ENCODE measurements around the gene GTF3C5. TPM values are rescaled to one million over a fixed set of nuclear protein-coding genes. Genes with fewer than 3 reads are reported as not detected.

GTF3C5 gene
- total RNA-seq, 1 donor from 2014 or later: 95.2 TPM

DNA sequence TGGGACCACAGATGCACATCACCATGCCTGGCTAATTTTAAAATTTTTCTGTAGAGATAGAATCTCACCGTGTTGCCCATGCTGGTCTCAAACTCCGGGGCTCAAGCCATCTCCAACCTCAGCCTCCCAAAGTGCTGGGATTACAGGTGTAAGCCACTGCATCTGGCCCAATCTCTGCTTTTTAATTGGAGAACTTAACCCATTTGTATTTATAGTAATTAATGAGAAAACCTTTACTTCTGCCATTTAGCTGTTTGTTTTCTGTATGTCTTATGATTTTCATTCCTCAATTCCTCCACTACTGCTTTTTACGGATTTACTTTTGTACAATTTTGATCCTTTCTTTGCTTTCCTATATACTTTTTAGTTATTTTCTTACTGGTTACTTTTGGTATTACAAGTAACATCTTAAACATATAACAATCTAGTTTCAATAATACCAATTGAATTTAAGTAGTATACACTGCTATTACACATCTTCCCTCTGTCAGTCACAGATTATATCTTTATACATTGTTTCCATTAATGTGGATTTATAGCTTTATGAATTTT, 64.1 kb downstream of the GTF3C5 start:
- peak overlapping the region; percentile 8 for H3K27ac Mint-ChIP-seq (ENCODE audit: unreplicated experiment)
- peak overlapping the region; percentile 14 for H3K4me3 Mint-ChIP-seq (ENCODE audit: unreplicated experiment)
- TF ChIP-seq, protein P1, sequence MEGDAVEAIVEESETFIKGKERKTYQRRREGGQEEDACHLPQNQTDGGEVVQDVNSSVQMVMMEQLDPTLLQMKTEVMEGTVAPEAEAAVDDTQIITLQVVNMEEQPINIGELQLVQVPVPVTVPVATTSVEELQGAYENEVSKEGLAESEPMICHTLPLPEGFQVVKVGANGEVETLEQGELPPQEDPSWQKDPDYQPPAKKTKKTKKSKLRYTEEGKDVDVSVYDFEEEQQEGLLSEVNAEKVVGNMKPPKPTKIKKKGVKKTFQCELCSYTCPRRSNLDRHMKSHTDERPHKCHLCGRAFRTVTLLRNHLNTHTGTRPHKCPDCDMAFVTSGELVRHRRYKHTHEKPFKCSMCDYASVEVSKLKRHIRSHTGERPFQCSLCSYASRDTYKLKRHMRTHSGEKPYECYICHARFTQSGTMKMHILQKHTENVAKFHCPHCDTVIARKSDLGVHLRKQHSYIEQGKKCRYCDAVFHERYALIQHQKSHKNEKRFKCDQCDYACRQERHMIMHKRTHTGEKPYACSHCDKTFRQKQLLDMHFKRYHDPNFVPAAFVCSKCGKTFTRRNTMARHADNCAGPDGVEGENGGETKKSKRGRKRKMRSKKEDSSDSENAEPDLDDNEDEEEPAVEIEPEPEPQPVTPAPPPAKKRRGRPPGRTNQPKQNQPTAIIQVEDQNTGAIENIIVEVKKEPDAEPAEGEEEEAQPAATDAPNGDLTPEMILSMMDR (IDR thresholded peaks at IDR 0.05; ENCODE audit: partially characterized antibody, unreplicated experiment): peak; percentile 53
- DNase-seq: no peak
- H3K36me3 Mint-ChIP-seq (ENCODE audit: unreplicated experiment): peaks cover 41% of the 10 kb centered on the region
- peaks cover 33% of the 10 kb centered on the region for H3K9me3 Mint-ChIP-seq (ENCODE audit: unreplicated experiment)
- peaks cover 14% of the 10 kb centered on the region for H3K4me1 Mint-ChIP-seq (ENCODE audit: low read depth, unreplicated experiment)
- H3K27me3 Mint-ChIP-seq (ENCODE audit: unreplicated experiment): peaks cover 19% of the 10 kb centered on the region

DNA sequence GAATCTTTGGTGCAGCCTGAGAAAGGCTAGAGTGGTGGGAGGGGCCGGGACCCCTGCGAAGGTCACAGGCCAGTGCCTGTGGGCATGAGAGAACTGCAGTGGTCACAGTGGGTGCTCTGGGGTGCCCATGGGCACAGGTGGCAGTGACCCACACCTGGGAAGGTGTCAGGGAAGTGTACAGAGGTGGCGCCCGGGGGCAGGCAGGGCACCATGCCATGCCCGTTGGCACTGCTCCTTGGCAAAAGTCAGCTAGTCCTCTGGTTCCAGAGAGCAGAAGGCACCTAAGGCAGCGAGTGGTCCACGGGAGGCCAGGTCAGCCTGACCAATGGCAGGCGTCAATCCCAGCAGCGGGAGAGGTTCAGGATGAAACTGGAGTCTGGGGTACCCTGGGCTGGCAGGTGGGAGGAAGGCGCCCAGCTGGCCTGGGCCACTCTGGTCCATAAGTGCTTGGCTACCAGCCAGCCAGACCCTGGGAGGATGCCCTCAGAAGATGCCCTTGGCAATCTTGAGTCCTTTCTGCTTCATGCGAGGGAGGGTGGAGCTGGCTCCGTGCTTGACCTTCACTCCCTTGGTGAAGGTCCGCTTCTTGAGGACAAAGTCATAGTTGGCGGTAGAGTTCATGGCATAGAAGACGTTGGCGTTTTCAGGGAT, 67.4 kb downstream of the GTF3C5 start:
- Mint-ChIP-seq H3K4me3 (ENCODE audit: unreplicated experiment) (no peak overlapping the region), H3K4me1 (ENCODE audit: low read depth, unreplicated experiment) (no peaks in the 10 kb centered on the region), H3K27ac (ENCODE audit: unreplicated experiment) (no peak overlapping the region), H3K36me3 (ENCODE audit: unreplicated experiment) (peaks cover 41% of the 10 kb centered on the region), H3K9me3 (ENCODE audit: unreplicated experiment) (peaks cover 31% of the 10 kb centered on the region), H3K27me3 (ENCODE audit: unreplicated experiment) (peaks cover 22% of the 10 kb centered on the region)
- no peak for DNase-seq
- TF ChIP-seq, protein P1 (IDR thresholded peaks at IDR 0.05; ENCODE audit: partially characterized antibody, unreplicated experiment): no peak

DNA sequence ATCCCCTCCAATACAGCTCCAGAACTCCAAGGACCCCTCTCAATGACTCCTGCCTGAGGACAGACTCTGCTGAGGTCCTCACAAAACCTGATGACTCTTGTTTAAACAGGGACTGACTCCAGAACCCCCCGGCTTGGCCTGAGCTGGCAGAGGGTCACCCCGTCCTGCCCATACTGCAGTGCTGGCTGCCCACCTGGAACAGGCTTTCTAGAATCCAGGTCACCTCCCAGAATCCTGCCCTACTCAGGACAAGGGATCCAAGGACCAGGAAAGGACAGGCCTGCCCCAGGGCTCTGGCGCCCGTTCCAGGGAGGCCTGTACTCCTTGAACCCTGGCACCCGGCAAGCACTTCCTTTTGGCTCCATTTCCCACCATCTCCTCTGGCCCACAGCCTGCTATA, 68.1 kb downstream of the GTF3C5 start:
- peaks cover 31% of the 10 kb centered on the region for H3K9me3 Mint-ChIP-seq (ENCODE audit: unreplicated experiment)
- no peak overlapping the region for H3K27ac Mint-ChIP-seq (ENCODE audit: unreplicated experiment)
- TF ChIP-seq, protein P1 (IDR thresholded peaks at IDR 0.05; ENCODE audit: partially characterized antibody, unreplicated experiment): no peak
- H3K4me3 Mint-ChIP-seq (ENCODE audit: unreplicated experiment): peak overlapping the region; percentile 7
- DNase-seq: no peak
- peaks cover 41% of the 10 kb centered on the region for H3K36me3 Mint-ChIP-seq (ENCODE audit: unreplicated experiment)
- peaks cover 22% of the 10 kb centered on the region for H3K27me3 Mint-ChIP-seq (ENCODE audit: unreplicated experiment)
- no peaks in the 10 kb centered on the region for H3K4me1 Mint-ChIP-seq (ENCODE audit: low read depth, unreplicated experiment)

DNA sequence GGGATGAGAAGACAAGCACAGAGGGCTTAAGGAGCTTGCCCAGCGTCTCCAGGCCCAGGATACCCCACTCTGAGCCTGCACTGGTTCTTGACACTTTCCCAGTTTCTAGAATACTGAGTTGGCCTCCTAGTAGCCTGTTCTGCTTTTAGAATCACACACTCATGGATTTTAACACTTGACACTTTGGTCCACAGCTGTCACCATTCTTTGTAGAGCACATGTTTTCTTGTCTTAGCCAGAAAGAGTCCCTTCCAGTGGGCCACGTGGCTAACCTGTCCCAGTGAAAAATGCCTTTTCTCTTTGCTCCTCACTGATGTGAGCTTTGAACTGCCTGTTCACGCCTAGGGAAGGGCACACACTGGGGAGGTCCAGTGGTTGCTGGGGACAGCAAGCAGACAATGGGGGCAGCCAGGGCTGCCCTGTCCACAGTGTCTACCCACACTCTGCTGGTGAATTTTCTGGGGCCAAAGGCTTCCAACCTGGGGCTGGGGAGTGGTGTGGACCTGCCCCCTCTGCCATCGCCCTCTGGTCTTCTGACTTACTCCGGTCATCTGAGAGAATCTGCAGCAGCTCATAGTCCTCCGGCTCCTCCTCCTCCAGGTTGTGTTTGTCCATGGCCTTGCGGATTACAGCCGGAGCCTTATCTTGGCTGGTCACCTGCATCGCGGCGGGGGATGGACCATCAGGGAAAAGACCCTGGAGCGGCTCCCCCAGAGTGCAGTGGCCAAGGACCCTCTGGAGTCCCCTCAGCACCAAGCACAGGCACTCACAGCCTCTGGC, 69.1 kb downstream of the GTF3C5 start:
- peaks cover 22% of the 10 kb centered on the region for H3K27me3 Mint-ChIP-seq (ENCODE audit: unreplicated experiment)
- H3K36me3 Mint-ChIP-seq (ENCODE audit: unreplicated experiment): peaks cover 39% of the 10 kb centered on the region
- no peak overlapping the region for H3K27ac Mint-ChIP-seq (ENCODE audit: unreplicated experiment)

More for the DNA sequence above, 69.1 kb downstream of the GTF3C5 start:
- TF ChIP-seq, protein P1 (IDR thresholded peaks at IDR 0.05; ENCODE audit: partially characterized antibody, unreplicated experiment): no peak
- H3K9me3 Mint-ChIP-seq (ENCODE audit: unreplicated experiment): peaks cover 31% of the 10 kb centered on the region
- peaks cover 2% of the 10 kb centered on the region for H3K4me1 Mint-ChIP-seq (ENCODE audit: low read depth, unreplicated experiment)
- H3K4me3 Mint-ChIP-seq (ENCODE audit: unreplicated experiment): no peak overlapping the region
- no peak for DNase-seq

All from glutamatergic neuron (in vitro differentiated cells).